Naive thymus-derived CD4-positive, alpha-beta T cell (primary cell): ENCODE results near the gene MTTP. TPM values are rescaled to one million over a fixed set of nuclear protein-coding genes. Genes with fewer than 3 reads are reported as not detected.

Experiments
- ATAC-seq: fragments of 150-1000 bp; cut with Tn5 transposase; 2 replicates; pipeline ENCODE4 v1.10.0; 2021; ENCODE audit warnings: mild to moderate bottlenecking, moderate library complexity
- CTCF ChIA-PET: fragments of 350-600 bp; sonication (Branson Sonifier 250); formaldehyde crosslinking; loops from one replicate; lab custom pipeline; 2021; ENCODE audit warnings: antibody characterized with exemption; lab: Charles Lee
- POLR2A ChIA-PET: fragments of 350-600 bp; sonication (Branson Sonifier 250); formaldehyde crosslinking; loops from one replicate; lab custom pipeline; 2021; ENCODE audit warnings: antibody characterized with exemption, inconsistent platforms; lab: Charles Lee
- DNase-seq, 9 donors: peaks; one replicate each; pipeline versions ENCODE4 v3.0.0 to v3.0.0-alpha.2; 2020 to 2022; ENCODE audit warnings: mixed read lengths in 1 of 9
- H3K27ac ChIP-seq: one replicate; pipeline ENCODE4 v1.7.0; 2013; ENCODE audit warnings: mild to moderate bottlenecking, low read depth, low read length, moderate library complexity
- H3K27me3 ChIP-seq, 2 donors: one replicate each; pipeline ENCODE4 v1.7.0; 2013; ENCODE audit warnings: low read length in 2 of 2, mild to moderate bottlenecking in 2 of 2, moderate library complexity in 2 of 2; ENCODE audit not compliant: control insufficient read depth in 2 of 2, insufficient read depth in 2 of 2
- H3K36me3 ChIP-seq, 3 experiments: 1 replicate in 2 of 3; 2 replicates in 1 of 3; pipeline ENCODE4 v1.7.0; 2013; ENCODE audit warnings: low read length in 3 of 3, mild to moderate bottlenecking in 3 of 3, moderate library complexity in 1 of 3; ENCODE audit not compliant: insufficient read depth in 3 of 3, control insufficient read depth in 2 of 3
- H3K4me1 ChIP-seq, 2 donors: one replicate each; pipeline ENCODE4 v1.7.0; 2013; ENCODE audit warnings: low read length in 2 of 2, mild to moderate bottlenecking in 2 of 2, moderate library complexity in 1 of 2; ENCODE audit not compliant: control insufficient read depth in 2 of 2, insufficient read depth in 2 of 2
- H3K4me3 ChIP-seq: 2 replicates; pipeline ENCODE4 v1.7.0; 2013; ENCODE audit warnings: mild to moderate bottlenecking, low read length
- H3K9me3 ChIP-seq, 3 experiments: 1 replicate in 2 of 3; 2 replicates in 1 of 3; pipeline ENCODE4 v1.7.0; 2013; ENCODE audit warnings: low read length in 3 of 3; ENCODE audit not compliant: control insufficient read depth in 2 of 3
- H3K27ac Mint-ChIP-seq, 9 donors: one replicate each; pipeline ENCODE4 v1.8.0; 2020 to 2022; ENCODE audit warnings: mixed read lengths in 9 of 9, mild to moderate bottlenecking in 8 of 9, moderate library complexity in 5 of 9, inconsistent platforms in 2 of 9
- H3K27me3 Mint-ChIP-seq, 5 donors: one replicate each; pipeline ENCODE4 v1.8.0; 2021 to 2022; ENCODE audit warnings: mixed read lengths in 5 of 5, mild to moderate bottlenecking in 1 of 5
- H3K36me3 Mint-ChIP-seq, 5 donors: one replicate each; pipeline ENCODE4 v1.8.0; 2020 to 2022; ENCODE audit warnings: mixed read lengths in 5 of 5, mild to moderate bottlenecking in 3 of 5, inconsistent platforms in 1 of 5
- H3K4me1 Mint-ChIP-seq, 7 donors: one replicate each; pipeline ENCODE4 v1.8.0; 2020 to 2022; ENCODE audit warnings: mixed read lengths in 7 of 7, mild to moderate bottlenecking in 3 of 7, inconsistent platforms in 1 of 7
- H3K4me3 Mint-ChIP-seq, 10 donors: one replicate each; pipeline ENCODE4 v1.8.0; 2020 to 2022; ENCODE audit warnings: mild to moderate bottlenecking in 10 of 10, mixed read lengths in 10 of 10, moderate library complexity in 6 of 10, inconsistent platforms in 2 of 10
- H3K9me3 Mint-ChIP-seq, 11 donors: one replicate each; pipeline ENCODE4 v1.8.0; 2020 to 2022; ENCODE audit warnings: mixed read lengths in 11 of 11, mild to moderate bottlenecking in 4 of 11, inconsistent platforms in 1 of 11, moderate library complexity in 1 of 11
- intact Hi-C, 2 donors: fragments of 100-400 bp; cut with micrococcal nuclease; formaldehyde crosslinking; loops; one replicate each; pipeline ENCODE4 v1.15.1; 2023
- polyA plus RNA-seq, 2 donors: library from polyadenylated mRNA; unstranded; fragments of 300-500 nt; fragmentation: Illumina TruSeq; gene quantifications; one replicate each; pipeline ENCODE4 v1.2.3, GENCODE V29; 2021
- total RNA-seq, 6 experiments: library from RNA in 5 of 6; stranded (reverse) in 5 of 6; gene quantifications; 1 replicate in 5 of 6; 2 replicates in 1 of 6; pipeline ENCODE4 v1.2.3 and lab custom pipeline; 2021 to 2026

Gene MTTP
- total and polyA plus RNA-seq, 7 experiments from 2014 or later, result 0.51 to 0.76 TPM; not detected in 5

- H3K27me3 Mint-ChIP-seq, result peaks cover 0 to 16% (median 10%) of the 10 kb centered on the region in 5 donors
- intact Hi-C loops, result no loop called here
- Histone ChIP-seq H3K27ac (no peak overlapping the region), H3K4me3 (no peak overlapping the region), H3K36me3 (no peaks in the 10 kb centered on the region), H3K27me3 (no peaks in the 10 kb centered on the region), H3K4me1 (no peaks in the 10 kb centered on the region), H3K9me3 (no peaks in the 10 kb centered on the region)
- ATAC-seq (no peak), DNase-seq (no peak)
- no peak overlapping the region for H3K27ac Mint-ChIP-seq
- H3K4me1 Mint-ChIP-seq, result peaks cover 0 to 17% (median 0%) of the 10 kb centered on the region in 7 donors
- H3K36me3 Mint-ChIP-seq, result peaks cover 0 to 4% (median 0%) of the 10 kb centered on the region in 5 donors
- peaks cover 0 to 5% (median 0%) of the 10 kb centered on the region in 11 donors for H3K9me3 Mint-ChIP-seq
- CTCF ChIA-PET, result no interaction called here
- H3K4me3 Mint-ChIP-seq, result no peak overlapping the region
- POLR2A ChIA-PET, result interaction anchor here (0.6 kb wide), 1 partner anchor 30 kb away, joined by 3 read pairs; no protein-coding TSS in a partner anchor
These were observed 59.1 kb downstream of the MTTP start for GRCh38 chr4:99633772-99634171.

- intact Hi-C loops, result no loop called here
- Histone ChIP-seq H3K4me1 (no peaks in the 10 kb centered on the region), H3K4me3 (no peak overlapping the region), H3K27ac (no peak overlapping the region), H3K36me3 (no peaks in the 10 kb centered on the region), H3K27me3 (no peaks in the 10 kb centered on the region), H3K9me3 (no peaks in the 10 kb centered on the region)
- peaks cover 0 to 14% (median 0%) of the 10 kb centered on the region in 7 donors for H3K4me1 Mint-ChIP-seq
- H3K4me3 Mint-ChIP-seq, result no peak overlapping the region
- ChIA-PET CTCF (no interaction called here), POLR2A (no interaction called here)
- peaks cover 0 to 4% (median 0%) of the 10 kb centered on the region in 5 donors for H3K36me3 Mint-ChIP-seq
- H3K9me3 Mint-ChIP-seq, result peaks cover 0 to 5% (median 0%) of the 10 kb centered on the region in 11 donors
- H3K27me3 Mint-ChIP-seq, result peaks cover 0 to 18% (median 10%) of the 10 kb centered on the region in 5 donors
- no peak for ATAC-seq
- H3K27ac Mint-ChIP-seq, result peak overlapping the region in 1 of 9 donors; percentile 6
- DNase-seq, result no peak
These were observed 60.2 kb downstream of the MTTP start for GRCh38 chr4:99634742-99635360.

GRCh38 chr4:99635601-99636000 lies 61.0 kb downstream of the MTTP start:
- Mint-ChIP-seq H3K36me3 (peaks cover 0 to 4% (median 0%) of the 10 kb centered on the region in 5 donors), H3K9me3 (peaks cover 0 to 5% (median 0%) of the 10 kb centered on the region in 11 donors), H3K27ac (no peak overlapping the region), H3K4me3 (no peak overlapping the region), H3K27me3 (peaks cover 0 to 21% (median 13%) of the 10 kb centered on the region in 5 donors), H3K4me1 (peaks cover 0 to 8% (median 0%) of the 10 kb centered on the region in 7 donors)
- Histone ChIP-seq H3K4me3 (no peak overlapping the region), H3K36me3 (no peaks in the 10 kb centered on the region), H3K27me3 (no peaks in the 10 kb centered on the region), H3K27ac (no peak overlapping the region), H3K9me3 (no peaks in the 10 kb centered on the region), H3K4me1 (no peaks in the 10 kb centered on the region)
- intact Hi-C loops, result no loop called here
- DNase-seq (no peak), ATAC-seq (no peak)
- ChIA-PET POLR2A (no interaction called here), CTCF (no interaction called here)

DNA sequence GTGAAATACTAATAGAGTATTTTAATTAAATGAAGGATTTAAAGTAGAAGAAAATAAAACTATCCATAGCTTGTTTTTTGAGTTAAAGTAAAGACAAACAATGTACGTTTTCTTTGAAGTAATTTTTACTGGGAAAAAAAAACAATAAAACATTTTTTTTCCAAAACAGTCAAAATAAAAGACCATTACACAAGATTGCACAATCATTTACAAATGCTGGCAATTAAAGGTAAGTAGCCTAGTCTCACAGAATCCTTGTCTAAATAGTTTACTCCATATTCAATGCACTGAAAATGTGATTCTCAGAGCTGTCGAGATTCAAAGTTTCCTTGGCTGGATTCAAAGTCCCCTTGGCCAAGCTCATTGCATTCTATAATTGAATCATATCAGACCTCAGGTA lies 61.8 kb downstream of the MTTP start:
- ATAC-seq, result no peak
- H3K27me3 Mint-ChIP-seq, result peaks cover 0 to 25% (median 13%) of the 10 kb centered on the region in 5 donors
- no peaks in the 10 kb centered on the region for H3K4me1 ChIP-seq
- H3K4me3 Mint-ChIP-seq, result no peak overlapping the region
- no peaks in the 10 kb centered on the region for H3K27me3 ChIP-seq
- peaks cover 0 to 5% (median 0%) of the 10 kb centered on the region in 11 donors for H3K9me3 Mint-ChIP-seq
- intact Hi-C loops, result no loop called here
- ChIA-PET POLR2A (no interaction called here), CTCF (no interaction called here)
- DNase-seq, result no peak
- H3K27ac ChIP-seq, result no peak overlapping the region
- no peaks in the 10 kb centered on the region for H3K36me3 ChIP-seq
- peaks cover 0 to 6% (median 0%) of the 10 kb centered on the region in 7 donors for H3K4me1 Mint-ChIP-seq
- no peaks in the 10 kb centered on the region for H3K9me3 ChIP-seq
- no peak overlapping the region for H3K4me3 ChIP-seq
- peaks cover 0 to 4% (median 0%) of the 10 kb centered on the region in 5 donors for H3K36me3 Mint-ChIP-seq
- no peak overlapping the region for H3K27ac Mint-ChIP-seq

- no peaks in the 10 kb centered on the region for H3K9me3 ChIP-seq
These were observed 62.5 kb downstream of the MTTP start for GRCh38 chr4:99637174-99637573.

DNA sequence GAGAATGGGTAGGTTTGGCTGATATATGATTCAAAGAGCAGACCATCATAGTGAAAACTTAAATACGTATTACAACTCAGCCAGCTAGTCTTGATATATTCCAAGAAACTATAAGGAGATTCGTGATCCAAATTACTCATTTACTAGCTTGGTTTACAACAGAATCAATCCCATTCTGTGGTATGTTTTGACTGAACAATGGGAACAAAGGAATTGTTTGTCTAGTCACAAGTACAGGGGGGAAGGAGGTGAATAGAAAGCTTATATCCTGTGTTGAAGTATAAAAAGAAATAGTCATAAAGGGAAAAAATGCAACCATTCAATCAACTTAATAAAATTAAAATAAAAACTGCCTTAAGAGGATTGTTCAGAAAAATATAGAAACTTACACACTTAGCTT lies 66.1 kb downstream of the MTTP start:
- Histone ChIP-seq H3K9me3 (no peaks in the 10 kb centered on the region), H3K27me3 (no peaks in the 10 kb centered on the region), H3K27ac (no peak overlapping the region), H3K4me3 (no peak overlapping the region), H3K4me1 (no peaks in the 10 kb centered on the region), H3K36me3 (no peaks in the 10 kb centered on the region)
- DNase-seq (no peak), ATAC-seq (no peak)
- Mint-ChIP-seq H3K36me3 (no peaks in the 10 kb centered on the region), H3K4me3 (no peak overlapping the region), H3K9me3 (no peaks in the 10 kb centered on the region), H3K4me1 (peaks cover 0 to 4% (median 0%) of the 10 kb centered on the region in 7 donors), H3K27ac (no peak overlapping the region), H3K27me3 (peaks cover 0 to 16% (median 13%) of the 10 kb centered on the region in 5 donors)
- CTCF ChIA-PET, result no interaction called here
- intact Hi-C loops, result no loop called here
- POLR2A ChIA-PET, result no interaction called here

More at GRCh38 chr4:99637174-99637573, 62.5 kb downstream of the MTTP start:
- H3K4me1 Mint-ChIP-seq, result peaks cover 0 to 6% (median 0%) of the 10 kb centered on the region in 7 donors
- Histone ChIP-seq H3K4me3 (no peak overlapping the region), H3K27ac (no peak overlapping the region), H3K36me3 (no peaks in the 10 kb centered on the region), H3K27me3 (no peaks in the 10 kb centered on the region), H3K4me1 (no peaks in the 10 kb centered on the region)
- no peak overlapping the region for H3K4me3 Mint-ChIP-seq
- H3K9me3 Mint-ChIP-seq, result peaks cover 0 to 5% (median 0%) of the 10 kb centered on the region in 11 donors
- peaks cover 0 to 22% (median 14%) of the 10 kb centered on the region in 5 donors for H3K27me3 Mint-ChIP-seq
- POLR2A ChIA-PET, result no interaction called here
- peaks cover 0 to 4% (median 0%) of the 10 kb centered on the region in 5 donors for H3K36me3 Mint-ChIP-seq
- DNase-seq, result no peak
- CTCF ChIA-PET, result no interaction called here
- H3K27ac Mint-ChIP-seq, result no peak overlapping the region
- intact Hi-C loops, result no loop called here
- no peak for ATAC-seq
